GM21526 (cell line): ENCODE measurements around the gene FBXW2.
"Not testable (repeated sequence)": the region's sequence is repeated elsewhere in the genome, so short reads cannot be mapped to it uniquely, and the experiment has no call there.

Experiments used
- ATAC-seq: cut with Tn5 transposase; IDR thresholded peaks from one replicate; pipeline ENCODE4 v1.9.1; 2021; ENCODE audit warnings: moderate library complexity; ENCODE audit not compliant: unreplicated experiment, low FRiP score

FBXW2 gene

GRCh38 chr9:120750421-120750820, 42.8 kb downstream of the FBXW2 start:
- no peak for ATAC-seq

GRCh38 chr9:120746366-120746765, 46.9 kb downstream of the FBXW2 start:
- not testable (repeated sequence) for ATAC-seq

GRCh38 chr9:120745278-120745677, 47.9 kb downstream of the FBXW2 start:
- ATAC-seq, result no peak

DNA sequence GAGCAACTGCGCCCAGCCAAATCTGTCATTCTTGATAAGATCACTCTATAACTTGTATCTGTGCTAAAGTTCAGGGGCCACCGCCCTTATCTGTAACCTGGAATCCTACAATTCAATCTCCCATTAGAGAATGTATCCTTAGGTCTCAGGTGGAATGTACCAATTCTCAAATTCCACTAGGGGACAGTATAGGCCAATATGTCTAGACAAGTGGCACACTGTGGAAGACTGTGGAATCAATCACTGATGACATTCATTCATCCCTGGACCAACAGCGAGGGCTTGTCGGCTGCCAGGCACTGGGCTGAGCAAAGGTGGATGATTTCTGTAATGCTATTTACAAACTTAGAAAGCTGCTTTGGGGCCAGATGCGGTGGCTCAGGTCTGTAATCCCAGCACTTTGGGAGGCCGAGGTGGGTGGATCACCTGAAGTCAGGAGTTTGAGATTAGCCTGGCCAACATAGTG, 50.2 kb downstream of the FBXW2 start:
- no peak for ATAC-seq

DNA sequence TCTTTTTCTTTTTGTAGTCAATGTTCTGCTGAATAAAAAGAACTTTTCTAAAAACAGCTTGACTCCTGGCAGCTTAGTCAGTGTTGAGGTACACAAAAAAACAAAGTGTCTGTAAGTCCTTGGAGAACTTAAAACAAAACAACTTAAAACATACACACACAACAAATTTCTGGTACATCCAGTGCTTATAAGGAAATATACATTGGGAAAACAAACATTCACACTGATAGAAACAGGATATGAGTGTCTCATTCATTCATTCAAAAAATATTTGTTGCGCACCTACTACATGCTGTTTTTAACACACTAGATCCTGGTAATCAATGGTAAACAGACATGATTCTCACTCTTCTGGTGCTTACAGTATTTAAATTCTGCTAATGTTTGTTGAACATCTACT, 51.5 kb downstream of the FBXW2 start:
- ATAC-seq, result no peak

GRCh38 chr9:120741191-120741590, 52.0 kb downstream of the FBXW2 start:
- ATAC-seq, result no peak

- no peak for ATAC-seq
Observed at GRCh38 chr9:120740132-120740531, 53.1 kb downstream of the FBXW2 start.

DNA sequence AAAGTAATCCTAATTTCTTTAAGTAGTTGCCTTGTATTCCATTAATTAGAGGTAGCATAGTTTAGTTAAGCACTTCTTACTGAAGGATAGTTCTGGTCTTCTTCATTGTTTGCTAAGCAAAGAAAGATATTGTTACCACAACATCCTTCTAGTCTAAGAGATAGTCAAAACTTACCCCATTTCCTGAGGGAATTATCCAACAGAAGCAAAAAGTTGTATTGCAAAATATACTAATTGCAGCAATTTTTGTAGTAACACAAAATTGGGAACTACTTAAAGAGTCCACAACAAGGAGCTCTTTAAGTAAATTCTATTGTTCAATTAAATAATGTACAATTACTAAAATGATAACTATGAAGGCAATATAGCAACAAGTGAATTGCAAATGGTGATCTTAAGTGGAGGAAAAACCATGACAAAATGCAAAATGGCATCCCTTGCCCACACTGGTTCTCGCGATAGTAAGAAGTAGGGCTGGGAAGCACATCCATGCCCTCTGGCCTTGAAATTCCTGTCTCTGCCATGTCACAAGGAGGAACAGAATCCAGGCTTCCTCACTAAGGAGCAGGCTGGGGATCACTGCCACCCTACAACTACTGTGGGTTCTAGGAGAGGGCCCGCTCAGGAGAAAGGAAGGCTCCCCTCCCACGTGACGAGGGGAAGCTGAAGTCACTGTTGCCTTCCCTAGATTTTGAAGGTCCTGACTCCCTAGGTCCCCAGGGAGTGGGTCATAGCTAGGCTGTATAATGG, 55.6 kb downstream of the FBXW2 start:
- no peak for ATAC-seq

GRCh38 chr9:120736881-120737280, 56.3 kb downstream of the FBXW2 start:
- ATAC-seq, result no peak

DNA sequence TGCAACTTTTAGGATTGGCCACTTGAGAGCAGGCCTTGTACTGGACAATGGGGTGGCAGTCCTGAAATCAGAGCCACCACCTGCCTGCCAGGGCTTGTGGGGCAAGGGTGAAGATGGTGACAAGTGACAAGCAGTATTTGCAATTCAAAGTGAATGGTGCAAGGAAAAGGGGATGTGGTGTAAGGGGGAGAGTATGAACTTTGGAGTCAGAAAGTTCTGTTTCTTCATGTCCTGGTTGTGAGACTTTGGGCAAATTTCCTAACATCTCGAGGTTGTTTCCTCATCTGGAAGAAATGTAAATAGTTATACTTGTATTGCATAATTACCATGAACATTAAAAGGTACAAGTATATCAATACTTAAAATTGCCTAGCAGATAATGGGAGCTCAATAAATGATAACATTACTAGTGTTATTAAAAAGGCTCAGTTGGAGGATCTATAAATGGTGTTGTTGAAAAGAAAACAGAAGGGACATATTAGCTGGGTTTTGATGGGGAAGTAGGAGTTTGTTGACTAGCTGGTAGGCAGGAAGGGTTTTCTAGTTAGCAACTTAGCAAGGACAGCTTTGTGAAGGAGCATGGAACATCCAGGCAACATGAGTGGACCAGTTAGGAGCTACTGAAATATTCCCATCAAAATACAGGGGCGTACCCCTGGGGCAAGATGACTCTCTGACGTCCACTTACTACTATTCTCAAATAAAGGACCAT, 57.6 kb downstream of the FBXW2 start:
- no peak for ATAC-seq

GRCh38 chr9:120734607-120735410, 58.4 kb downstream of the FBXW2 start:
- ATAC-seq, result no peak

DNA sequence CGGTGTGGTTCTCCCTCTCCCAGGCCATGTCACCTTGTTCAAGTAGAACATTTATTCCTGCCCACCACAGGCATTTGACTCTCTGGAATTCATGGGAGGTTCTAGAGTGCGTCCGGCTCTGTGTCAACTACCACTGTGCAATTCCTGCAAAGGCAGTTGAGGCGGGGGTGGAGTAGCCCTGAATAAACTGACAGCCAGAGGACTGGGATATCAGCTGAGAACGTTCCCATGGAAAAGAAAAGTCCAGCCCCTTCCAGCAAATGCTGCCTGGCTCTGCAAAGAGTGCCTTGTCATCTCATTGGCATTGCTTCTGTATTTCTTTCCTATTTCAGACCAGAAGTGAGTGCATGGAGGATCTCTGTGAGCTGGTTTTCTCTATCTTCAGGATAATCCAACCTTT, 60.0 kb downstream of the FBXW2 start:
- ATAC-seq, result no peak

GRCh38 chr9:120730654-120731514, 62.3 kb downstream of the FBXW2 start:
- ATAC-seq, result no peak

DNA sequence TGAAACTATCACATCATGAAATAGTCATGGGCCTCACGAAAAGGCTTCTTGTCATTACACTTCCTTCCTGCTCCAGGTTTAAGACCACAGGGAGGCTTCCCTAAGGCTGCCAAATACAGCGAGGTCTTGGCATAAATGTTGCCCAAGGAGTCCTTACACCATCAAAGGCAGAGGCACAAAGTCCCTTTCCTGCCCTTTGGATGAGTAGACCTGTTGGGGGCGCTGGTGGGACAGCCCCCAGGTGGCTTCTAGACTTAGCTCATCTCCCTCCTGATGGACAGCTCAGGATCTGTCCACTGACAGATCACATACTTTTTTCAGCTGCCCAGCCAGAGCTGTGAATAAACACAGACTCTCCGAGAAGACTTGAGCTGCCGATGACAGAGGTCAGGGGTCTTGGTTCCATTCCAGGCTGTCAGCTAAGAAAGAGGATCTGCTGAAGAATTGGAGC, 63.4 kb downstream of the FBXW2 start:
- no peak for ATAC-seq

DNA sequence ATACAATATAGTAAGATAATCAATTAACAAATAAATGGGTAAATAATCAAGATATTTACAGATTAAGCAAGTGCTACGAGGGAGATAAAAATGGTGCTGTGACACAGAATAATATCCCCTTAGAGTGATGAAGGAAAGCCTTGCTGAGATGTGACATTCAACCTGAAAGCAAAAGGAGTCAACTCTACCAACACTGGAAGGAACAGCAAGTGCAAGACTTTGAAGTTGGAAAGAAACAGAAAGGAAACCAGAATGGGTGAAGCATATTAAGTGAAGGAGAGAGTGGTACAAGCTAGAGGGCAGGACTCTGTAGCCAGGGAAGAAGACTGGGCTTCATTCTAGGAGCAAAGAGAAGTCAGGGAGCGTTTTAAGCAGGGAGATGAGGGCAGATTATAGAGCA, 66.7 kb downstream of the FBXW2 start:
- no peak for ATAC-seq

DNA sequence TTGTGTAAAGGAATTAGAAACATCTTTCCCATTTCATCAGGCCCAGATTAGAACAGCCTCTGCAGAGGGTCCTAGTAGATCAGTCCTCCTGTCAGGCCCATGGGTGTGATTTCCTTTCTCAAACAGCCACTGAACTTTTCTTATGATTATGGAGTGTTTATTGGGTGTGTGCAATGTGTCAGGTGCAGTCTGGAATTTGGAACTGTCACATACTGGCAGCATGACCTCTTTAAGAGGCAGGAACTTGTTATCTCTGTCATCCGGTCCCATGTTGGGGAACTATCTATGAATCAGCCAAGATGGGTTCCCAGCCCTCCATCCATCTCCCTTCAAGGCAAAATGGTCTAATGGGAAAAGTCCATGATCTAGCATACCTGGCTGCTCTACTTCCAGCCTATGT, 67.3 kb downstream of the FBXW2 start:
- no peak for ATAC-seq

DNA sequence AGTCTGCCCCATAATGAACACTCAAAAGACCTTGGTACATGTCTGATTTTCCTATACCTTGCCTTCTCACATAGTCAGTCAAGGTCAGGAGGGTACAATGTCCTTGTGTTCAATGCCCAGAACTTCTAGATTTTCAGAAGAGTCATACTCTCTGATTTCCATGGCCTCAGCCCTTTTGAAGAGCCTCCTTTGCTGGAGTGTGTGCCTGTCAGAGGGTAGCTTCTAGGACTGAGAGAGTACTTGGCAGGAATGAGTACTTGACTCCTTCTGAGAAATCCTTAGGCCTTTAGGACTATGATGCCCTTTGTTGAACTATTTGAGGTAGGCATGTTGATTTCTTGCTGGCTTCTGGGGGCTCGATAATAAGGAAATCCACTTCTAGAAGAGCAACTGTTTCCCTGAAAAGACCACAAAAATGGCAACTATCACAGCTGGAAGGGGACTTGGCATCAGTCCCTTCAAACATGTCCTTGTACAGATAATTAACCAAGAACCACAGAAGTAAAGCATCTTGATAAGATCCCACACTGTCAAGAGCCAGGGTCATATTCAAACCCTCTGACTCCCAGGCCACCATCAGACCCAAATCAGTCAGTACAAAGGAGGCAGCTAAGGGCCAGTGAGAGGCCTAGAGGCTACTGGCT, 68.3 kb downstream of the FBXW2 start:
- no peak for ATAC-seq

GRCh38 chr9:120723565-120723964, 69.7 kb downstream of the FBXW2 start:
- ATAC-seq, result no peak

- no peak for ATAC-seq
Observed at GRCh38 chr9:120720404-120720803, 72.8 kb downstream of the FBXW2 start.

GRCh38 chr9:120718316-120718715, 74.9 kb downstream of the FBXW2 start:
- ATAC-seq, result no peak
